ENCODE data around the gene MAPK10. TPM values are rescaled to one million over a fixed set of nuclear protein-coding genes. Genes with fewer than 3 reads are reported as not detected.
A peak's percentile ranks its signal among the peaks of the same experiment; 100 is the strongest.
"Not testable (repeated sequence)": the region's sequence is repeated elsewhere in the genome, so short reads cannot be mapped to it uniquely, and the experiment has no call there.

The MAPK10 gene
- total RNA-seq, 1 donor from 2014 or later, result 25.2 TPM

GRCh38 chr4:86181585-86181984, 178.3 kb downstream of the MAPK10 start:
- Mint-ChIP-seq H3K27me3 (ENCODE audit: low read depth) (no peaks in the 10 kb centered on the region), H3K4me3 (no peak overlapping the region), H3K27ac (peak overlapping the region; percentile 74), H3K9me3 (peaks cover 20% of the 10 kb centered on the region), H3K4me1 (peaks cover 23% of the 10 kb centered on the region), H3K36me3 (peaks cover 15% of the 10 kb centered on the region)
- no peak for DNase-seq (ENCODE audit: low spot score in 2 of 2, unreplicated experiment in 2 of 2)
- TF ChIP-seq, protein P1, sequence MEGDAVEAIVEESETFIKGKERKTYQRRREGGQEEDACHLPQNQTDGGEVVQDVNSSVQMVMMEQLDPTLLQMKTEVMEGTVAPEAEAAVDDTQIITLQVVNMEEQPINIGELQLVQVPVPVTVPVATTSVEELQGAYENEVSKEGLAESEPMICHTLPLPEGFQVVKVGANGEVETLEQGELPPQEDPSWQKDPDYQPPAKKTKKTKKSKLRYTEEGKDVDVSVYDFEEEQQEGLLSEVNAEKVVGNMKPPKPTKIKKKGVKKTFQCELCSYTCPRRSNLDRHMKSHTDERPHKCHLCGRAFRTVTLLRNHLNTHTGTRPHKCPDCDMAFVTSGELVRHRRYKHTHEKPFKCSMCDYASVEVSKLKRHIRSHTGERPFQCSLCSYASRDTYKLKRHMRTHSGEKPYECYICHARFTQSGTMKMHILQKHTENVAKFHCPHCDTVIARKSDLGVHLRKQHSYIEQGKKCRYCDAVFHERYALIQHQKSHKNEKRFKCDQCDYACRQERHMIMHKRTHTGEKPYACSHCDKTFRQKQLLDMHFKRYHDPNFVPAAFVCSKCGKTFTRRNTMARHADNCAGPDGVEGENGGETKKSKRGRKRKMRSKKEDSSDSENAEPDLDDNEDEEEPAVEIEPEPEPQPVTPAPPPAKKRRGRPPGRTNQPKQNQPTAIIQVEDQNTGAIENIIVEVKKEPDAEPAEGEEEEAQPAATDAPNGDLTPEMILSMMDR (IDR thresholded peaks at IDR 0.05; ENCODE audit: unreplicated experiment), result no peak

DNA sequence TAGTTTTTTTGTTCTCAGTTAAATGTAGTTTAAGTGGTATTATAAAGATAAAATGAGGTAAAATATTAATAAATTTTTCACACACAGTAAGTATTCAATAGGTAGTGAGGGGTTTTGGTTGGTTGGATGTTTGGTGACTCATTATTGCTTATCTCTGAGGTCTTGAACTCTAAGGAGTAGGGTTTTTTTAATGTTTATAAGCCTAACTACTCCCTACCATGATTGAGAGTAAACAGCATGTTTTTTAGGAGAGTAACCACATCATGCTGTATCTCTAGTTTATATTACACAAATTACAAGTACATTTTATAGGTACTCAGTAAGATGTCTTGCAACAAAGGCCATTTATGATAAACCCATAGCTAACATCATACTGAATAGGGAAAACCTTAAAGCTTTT, 181.6 kb downstream of the MAPK10 start:
- Mint-ChIP-seq H3K36me3 (peaks cover 16% of the 10 kb centered on the region), H3K27ac (no peak overlapping the region), H3K27me3 (ENCODE audit: low read depth) (no peaks in the 10 kb centered on the region), H3K4me1 (peaks cover 12% of the 10 kb centered on the region), H3K4me3 (no peak overlapping the region), H3K9me3 (peaks cover 27% of the 10 kb centered on the region)
- TF ChIP-seq, protein P1 (IDR thresholded peaks at IDR 0.05; ENCODE audit: unreplicated experiment), result no peak
- no peak for DNase-seq (ENCODE audit: low spot score in 2 of 2, unreplicated experiment in 2 of 2)

GRCh38 chr4:86174506-86174905, 185.3 kb downstream of the MAPK10 start:
- H3K27ac Mint-ChIP-seq, result no peak overlapping the region
- no peaks in the 10 kb centered on the region for H3K4me1 Mint-ChIP-seq
- peaks cover 24% of the 10 kb centered on the region for H3K9me3 Mint-ChIP-seq
- no peaks in the 10 kb centered on the region for H3K27me3 Mint-ChIP-seq (ENCODE audit: low read depth)
- H3K4me3 Mint-ChIP-seq, result no peak overlapping the region
- peaks cover 5% of the 10 kb centered on the region for H3K36me3 Mint-ChIP-seq
- DNase-seq (ENCODE audit: low spot score in 2 of 2, unreplicated experiment in 2 of 2), result no peak
- TF ChIP-seq, protein P1 (IDR thresholded peaks at IDR 0.05; ENCODE audit: unreplicated experiment), result no peak

- not testable (repeated sequence) for H3K27me3 Mint-ChIP-seq (ENCODE audit: low read depth); H3K4me1 Mint-ChIP-seq; H3K27ac Mint-ChIP-seq; H3K36me3 Mint-ChIP-seq; DNase-seq (ENCODE audit: low spot score in 2 of 2, unreplicated experiment in 2 of 2); H3K4me3 Mint-ChIP-seq
- H3K9me3 Mint-ChIP-seq, result peaks cover 14% of the 10 kb centered on the region
Measured at GRCh38 chr4:86168335-86168734, 191.5 kb downstream of the MAPK10 start.

GRCh38 chr4:86160426-86160825, 199.4 kb downstream of the MAPK10 start:
- Mint-ChIP-seq H3K4me3 (no peak overlapping the region), H3K27ac (no peak overlapping the region), H3K36me3 (no peaks in the 10 kb centered on the region), H3K9me3 (no peaks in the 10 kb centered on the region), H3K4me1 (no peaks in the 10 kb centered on the region), H3K27me3 (ENCODE audit: low read depth) (no peaks in the 10 kb centered on the region)
- no peak for DNase-seq (ENCODE audit: low spot score in 2 of 2, unreplicated experiment in 2 of 2)
- TF ChIP-seq, protein P1 (IDR thresholded peaks at IDR 0.05; ENCODE audit: unreplicated experiment), result no peak

DNA sequence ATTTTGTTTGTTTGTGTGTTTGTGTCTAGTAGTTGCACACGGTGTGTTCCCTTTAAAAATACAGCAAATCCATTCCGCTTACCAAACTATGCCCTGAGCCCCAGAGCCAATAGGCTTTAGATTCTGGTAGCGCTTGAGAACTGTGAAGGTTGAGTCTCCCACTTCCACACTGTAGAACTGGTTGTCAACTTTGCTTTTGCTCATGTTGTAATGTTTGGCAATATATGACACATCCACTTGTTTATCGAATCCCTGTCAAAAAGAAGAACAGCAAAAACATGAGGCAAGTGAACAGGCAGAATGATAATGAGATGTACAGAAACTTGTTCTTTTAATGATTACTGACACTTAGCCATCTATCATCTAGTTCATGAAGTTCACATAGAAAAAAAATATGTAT, 200.6 kb downstream of the MAPK10 start:
- no peak overlapping the region for H3K4me3 Mint-ChIP-seq
- no peaks in the 10 kb centered on the region for H3K27me3 Mint-ChIP-seq (ENCODE audit: low read depth)
- no peak overlapping the region for H3K27ac Mint-ChIP-seq
- no peaks in the 10 kb centered on the region for H3K36me3 Mint-ChIP-seq
- TF ChIP-seq, protein P1 (IDR thresholded peaks at IDR 0.05; ENCODE audit: unreplicated experiment), result no peak
- H3K4me1 Mint-ChIP-seq, result no peaks in the 10 kb centered on the region
- no peaks in the 10 kb centered on the region for H3K9me3 Mint-ChIP-seq
- no peak for DNase-seq (ENCODE audit: low spot score in 2 of 2, unreplicated experiment in 2 of 2)
